ENCODE data around the gene TMEM138. TPM values are rescaled to one million over a fixed set of nuclear protein-coding genes. Genes with fewer than 3 reads are reported as not detected.

The TMEM138 gene
- total RNA-seq, 1 donor from 2014 or later: 49.2 TPM

- no peaks in the 10 kb centered on the region for H3K27me3 Mint-ChIP-seq (ENCODE audit: low read depth)
- no peaks in the 10 kb centered on the region for H3K4me1 Mint-ChIP-seq
- peaks cover 17% of the 10 kb centered on the region for H3K36me3 Mint-ChIP-seq
- H3K9me3 Mint-ChIP-seq: no peaks in the 10 kb centered on the region
- TF ChIP-seq CTCF (IDR thresholded peaks at IDR 0.05; ENCODE audit: unreplicated experiment): no peak
- DNase-seq (ENCODE audit: low spot score in 2 of 2, unreplicated experiment in 2 of 2): no peak
- H3K4me3 Mint-ChIP-seq: no peak overlapping the region
- peak overlapping the region; percentile 4 for H3K27ac Mint-ChIP-seq
Measured at GRCh38 chr11:61401173-61401572, 39.0 kb downstream of the TMEM138 start.

DNA sequence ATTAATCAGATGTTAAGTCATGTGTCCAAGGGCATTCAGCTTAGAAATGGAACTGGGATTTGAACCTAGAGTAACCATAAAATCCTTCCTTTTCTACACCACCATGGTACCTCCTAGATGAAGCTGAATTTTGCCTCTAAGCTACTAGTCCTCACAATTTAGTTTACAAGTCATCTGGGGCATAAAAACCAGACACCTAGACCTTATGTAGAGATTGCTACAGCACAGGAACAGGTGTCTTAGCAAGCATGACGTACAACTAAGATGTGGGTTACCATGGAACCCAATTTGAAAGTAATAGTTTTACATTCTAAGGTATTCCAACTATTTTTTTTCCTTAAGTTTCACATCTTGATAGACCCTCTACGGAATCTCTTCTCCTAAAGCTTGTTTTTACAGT, 39.4 kb downstream of the TMEM138 start:
- no peak for DNase-seq (ENCODE audit: low spot score in 2 of 2, unreplicated experiment in 2 of 2)
- H3K27me3 Mint-ChIP-seq (ENCODE audit: low read depth): no peaks in the 10 kb centered on the region
- H3K4me1 Mint-ChIP-seq: no peaks in the 10 kb centered on the region
- H3K36me3 Mint-ChIP-seq: peaks cover 17% of the 10 kb centered on the region
- H3K9me3 Mint-ChIP-seq: no peaks in the 10 kb centered on the region
- no peak overlapping the region for H3K27ac Mint-ChIP-seq
- no peak overlapping the region for H3K4me3 Mint-ChIP-seq
- no peak for TF ChIP-seq CTCF (IDR thresholded peaks at IDR 0.05; ENCODE audit: unreplicated experiment)

GRCh38 chr11:61403658-61404057, 41.5 kb downstream of the TMEM138 start:
- Mint-ChIP-seq H3K27me3 (ENCODE audit: low read depth) (no peaks in the 10 kb centered on the region), H3K27ac (no peak overlapping the region), H3K9me3 (no peaks in the 10 kb centered on the region), H3K4me1 (no peaks in the 10 kb centered on the region), H3K4me3 (no peak overlapping the region), H3K36me3 (peaks cover 22% of the 10 kb centered on the region)
- no peak for DNase-seq (ENCODE audit: low spot score in 2 of 2, unreplicated experiment in 2 of 2)
- TF ChIP-seq CTCF (IDR thresholded peaks at IDR 0.05; ENCODE audit: unreplicated experiment): no peak

DNA sequence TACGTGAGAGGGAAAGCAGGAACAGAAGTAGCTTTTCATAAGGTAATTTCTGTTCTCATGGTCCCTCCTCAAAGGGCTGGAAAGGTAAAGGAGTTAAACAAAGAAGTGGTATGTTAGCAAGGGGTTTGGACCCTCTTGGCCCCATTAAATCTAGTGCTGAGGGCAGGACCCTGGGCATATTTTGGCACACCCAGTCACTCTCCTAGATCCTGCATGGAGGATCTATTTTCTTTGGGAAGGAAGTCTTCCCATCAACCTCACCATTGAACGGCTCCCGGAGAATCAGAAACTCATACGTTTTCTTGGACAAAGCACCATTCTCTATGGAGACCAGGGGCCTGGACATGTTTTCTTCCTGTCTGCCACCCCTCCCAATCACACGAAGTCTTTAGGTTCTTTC, 41.9 kb downstream of the TMEM138 start:
- Mint-ChIP-seq H3K9me3 (no peaks in the 10 kb centered on the region), H3K27ac (no peak overlapping the region), H3K4me3 (no peak overlapping the region), H3K4me1 (no peaks in the 10 kb centered on the region), H3K27me3 (ENCODE audit: low read depth) (no peaks in the 10 kb centered on the region), H3K36me3 (peaks cover 20% of the 10 kb centered on the region)
- TF ChIP-seq CTCF (IDR thresholded peaks at IDR 0.05; ENCODE audit: unreplicated experiment): no peak
- DNase-seq (ENCODE audit: low spot score in 2 of 2, unreplicated experiment in 2 of 2): no peak

GRCh38 chr11:61404641-61405040, 42.5 kb downstream of the TMEM138 start:
- TF ChIP-seq CTCF (IDR thresholded peaks at IDR 0.05; ENCODE audit: unreplicated experiment): no peak
- no peaks in the 10 kb centered on the region for H3K4me1 Mint-ChIP-seq
- H3K27me3 Mint-ChIP-seq (ENCODE audit: low read depth): no peaks in the 10 kb centered on the region
- peak overlapping the region; percentile 8 for H3K27ac Mint-ChIP-seq
- peaks cover 20% of the 10 kb centered on the region for H3K36me3 Mint-ChIP-seq
- no peak for DNase-seq (ENCODE audit: low spot score in 2 of 2, unreplicated experiment in 2 of 2)
- H3K4me3 Mint-ChIP-seq: no peak overlapping the region
- no peaks in the 10 kb centered on the region for H3K9me3 Mint-ChIP-seq

- Mint-ChIP-seq H3K4me1 (no peaks in the 10 kb centered on the region), H3K27me3 (ENCODE audit: low read depth) (no peaks in the 10 kb centered on the region), H3K36me3 (peaks cover 23% of the 10 kb centered on the region), H3K4me3 (no peak overlapping the region), H3K27ac (no peak overlapping the region), H3K9me3 (no peaks in the 10 kb centered on the region)
- no peak for TF ChIP-seq CTCF (IDR thresholded peaks at IDR 0.05; ENCODE audit: unreplicated experiment)
- no peak for DNase-seq (ENCODE audit: low spot score in 2 of 2, unreplicated experiment in 2 of 2)
Measured at GRCh38 chr11:61406067-61406466, 43.9 kb downstream of the TMEM138 start.
